ENCODE measurements around the gene SAMD8.
A peak's percentile ranks its signal among the peaks of the same experiment; 100 is the strongest.

Gene SAMD8

GRCh38 chr10:75089634-75090033 lies 21.8 kb upstream of the SAMD8 start:
- CTCF ChIA-PET, result interaction anchor here (2.7 to 16.4 kb wide), 2 partner anchors 10 to 843 kb away, joined by 15 to 319 read pairs; a partner anchor contains a TSS
- POLR2A ChIA-PET, result no interaction called here
- no peak for TF ChIP-seq CTCF (IDR thresholded peaks at IDR 0.05; ENCODE audit: insufficient read depth, low read length, missing control alignments)
- no peak overlapping the region for H3K4me3 ChIP-seq (ENCODE audit: low read depth, low read length)
- no peak for DNase-seq (ENCODE audit: low read depth, low spot score)

GRCh38 chr10:75091146-75091545 lies 20.3 kb upstream of the SAMD8 start:
- CTCF ChIA-PET, result interaction anchor here (0.7 to 16.4 kb wide), 5 partner anchors 8 to 845 kb away, joined by 3 to 319 read pairs (median 4); a partner anchor contains a TSS

GRCh38 chr10:75094465-75094864 lies 17.0 kb upstream of the SAMD8 start:
- TF ChIP-seq CTCF (IDR thresholded peaks at IDR 0.05; ENCODE audit: insufficient read depth, low read length, missing control alignments), result no peak
- no peak for DNase-seq (ENCODE audit: low read depth, low spot score)
- ChIA-PET CTCF (interaction anchor here (16.4 kb wide), 1 partner anchor 848 kb away, joined by 319 read pairs; no protein-coding TSS in a partner anchor), POLR2A (no interaction called here)
- H3K4me3 ChIP-seq (ENCODE audit: low read depth, low read length), result no peak overlapping the region

More at GRCh38 chr10:75091146-75091545, 20.3 kb upstream of the SAMD8 start:
- no peak for DNase-seq (ENCODE audit: low read depth, low spot score)
- no peak for TF ChIP-seq CTCF (IDR thresholded peaks at IDR 0.05; ENCODE audit: insufficient read depth, low read length, missing control alignments)
- H3K4me3 ChIP-seq (ENCODE audit: low read depth, low read length), result no peak overlapping the region
- POLR2A ChIA-PET, result no interaction called here

- POLR2A ChIA-PET, result no interaction called here
- no peak overlapping the region for H3K4me3 ChIP-seq (ENCODE audit: low read depth, low read length)
- no peak for DNase-seq (ENCODE audit: low read depth, low spot score)
- CTCF ChIA-PET, result interaction anchor here (16.4 kb wide), 1 partner anchor 849 kb away, joined by 319 read pairs; no protein-coding TSS in a partner anchor
- TF ChIP-seq CTCF (IDR thresholded peaks at IDR 0.05; ENCODE audit: insufficient read depth, low read length, missing control alignments), result no peak
These were observed 15.8 kb upstream of the SAMD8 start for GRCh38 chr10:75095631-75096030.

- TF ChIP-seq CTCF (IDR thresholded peaks at IDR 0.05; ENCODE audit: insufficient read depth, low read length, missing control alignments), result no peak
- ChIA-PET POLR2A (no interaction called here), CTCF (interaction anchor here (1.8 to 16.4 kb wide), 5 partner anchors 9 to 850 kb away, joined by 6 to 319 read pairs (median 10); no protein-coding TSS in a partner anchor)
- no peak overlapping the region for H3K4me3 ChIP-seq (ENCODE audit: low read depth, low read length)
- DNase-seq (ENCODE audit: low read depth, low spot score), result no peak
These were observed 14.7 kb upstream of the SAMD8 start for GRCh38 chr10:75096749-75097148.

- no peak overlapping the region for H3K4me3 ChIP-seq (ENCODE audit: low read depth, low read length)
- DNase-seq (ENCODE audit: low read depth, low spot score), result no peak
- TF ChIP-seq CTCF (IDR thresholded peaks at IDR 0.05; ENCODE audit: insufficient read depth, low read length, missing control alignments), result peak; percentile 57
- POLR2A ChIA-PET, result no interaction called here
- CTCF ChIA-PET, result interaction anchor here (0.8 to 16.4 kb wide), 27 partner anchors 8 to 973 kb away, joined by 3 to 319 read pairs (median 4); partner anchors contain the start of gene COMTD1
These were observed 13.7 kb upstream of the SAMD8 start for GRCh38 chr10:75097666-75098285.

All from AG04449 (cell line).